Prostate gland (tissue), 2 donors: ENCODE data around the gene RELCH.

ENCODE experiments used
- POLR2A ChIP-seq: fragments of 450-650 bp; IDR thresholded peaks from one replicate; pipeline ENCODE4 v1.6.1; 2016; ENCODE audit warnings: antibody characterized with exemption, mild to moderate bottlenecking
- POLR2AphosphoS5 ChIP-seq: sonication (generic); formaldehyde crosslinking; IDR thresholded peaks from one replicate; pipeline ENCODE4 v1.6.1; 2017; ENCODE audit warnings: antibody characterized with exemption
- TF ChIP-seq, protein P1 (sequence below), 4 experiments: fragments of 200-600 bp in 2 of 4; fragments of 450-650 bp in 2 of 4; sonication (generic) in 2 of 4; IDR thresholded peaks; 1 replicate in 3 of 4; 2 replicates in 1 of 4; pipeline ENCODE4 v1.5.1; 2016 to 2019; ENCODE audit warnings: antibody characterized with exemption in 4 of 4, mild to moderate bottlenecking in 2 of 4, moderate library complexity in 2 of 4

DNA sequence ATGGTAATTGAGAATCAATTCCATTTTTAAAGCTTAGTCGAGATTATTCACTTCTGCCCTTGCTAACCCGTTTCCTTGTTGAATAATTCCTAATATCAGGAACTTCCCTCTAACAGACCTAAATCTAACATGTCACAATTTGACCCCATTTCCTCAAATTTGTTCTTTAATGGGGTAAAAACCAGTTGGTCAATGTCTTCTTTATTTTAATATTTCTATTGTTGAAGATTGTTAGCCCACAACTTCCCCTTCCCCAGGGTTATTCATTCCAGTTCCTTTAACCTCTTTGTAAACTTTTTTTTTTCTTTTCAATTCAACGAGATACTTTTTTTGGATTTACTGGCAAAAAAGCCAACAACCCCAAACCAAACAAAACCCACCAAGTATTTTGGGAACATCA, 145.4 kb downstream of the RELCH start:
- TF ChIP-seq, protein P1, sequence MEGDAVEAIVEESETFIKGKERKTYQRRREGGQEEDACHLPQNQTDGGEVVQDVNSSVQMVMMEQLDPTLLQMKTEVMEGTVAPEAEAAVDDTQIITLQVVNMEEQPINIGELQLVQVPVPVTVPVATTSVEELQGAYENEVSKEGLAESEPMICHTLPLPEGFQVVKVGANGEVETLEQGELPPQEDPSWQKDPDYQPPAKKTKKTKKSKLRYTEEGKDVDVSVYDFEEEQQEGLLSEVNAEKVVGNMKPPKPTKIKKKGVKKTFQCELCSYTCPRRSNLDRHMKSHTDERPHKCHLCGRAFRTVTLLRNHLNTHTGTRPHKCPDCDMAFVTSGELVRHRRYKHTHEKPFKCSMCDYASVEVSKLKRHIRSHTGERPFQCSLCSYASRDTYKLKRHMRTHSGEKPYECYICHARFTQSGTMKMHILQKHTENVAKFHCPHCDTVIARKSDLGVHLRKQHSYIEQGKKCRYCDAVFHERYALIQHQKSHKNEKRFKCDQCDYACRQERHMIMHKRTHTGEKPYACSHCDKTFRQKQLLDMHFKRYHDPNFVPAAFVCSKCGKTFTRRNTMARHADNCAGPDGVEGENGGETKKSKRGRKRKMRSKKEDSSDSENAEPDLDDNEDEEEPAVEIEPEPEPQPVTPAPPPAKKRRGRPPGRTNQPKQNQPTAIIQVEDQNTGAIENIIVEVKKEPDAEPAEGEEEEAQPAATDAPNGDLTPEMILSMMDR (IDR thresholded peaks at IDR 0.05): no peak
- TF ChIP-seq POLR2A (no peak), POLR2AphosphoS5 (no peak)
